Measurements from ENCODE around the gene NPC2. TPM values are rescaled to one million over a fixed set of nuclear protein-coding genes. Genes with fewer than 3 reads are reported as not detected.
A peak's percentile ranks its signal among the peaks of the same experiment; 100 is the strongest.

Gene NPC2
- total RNA-seq, 1 donor from 2014 or later = 246 TPM

DNA sequence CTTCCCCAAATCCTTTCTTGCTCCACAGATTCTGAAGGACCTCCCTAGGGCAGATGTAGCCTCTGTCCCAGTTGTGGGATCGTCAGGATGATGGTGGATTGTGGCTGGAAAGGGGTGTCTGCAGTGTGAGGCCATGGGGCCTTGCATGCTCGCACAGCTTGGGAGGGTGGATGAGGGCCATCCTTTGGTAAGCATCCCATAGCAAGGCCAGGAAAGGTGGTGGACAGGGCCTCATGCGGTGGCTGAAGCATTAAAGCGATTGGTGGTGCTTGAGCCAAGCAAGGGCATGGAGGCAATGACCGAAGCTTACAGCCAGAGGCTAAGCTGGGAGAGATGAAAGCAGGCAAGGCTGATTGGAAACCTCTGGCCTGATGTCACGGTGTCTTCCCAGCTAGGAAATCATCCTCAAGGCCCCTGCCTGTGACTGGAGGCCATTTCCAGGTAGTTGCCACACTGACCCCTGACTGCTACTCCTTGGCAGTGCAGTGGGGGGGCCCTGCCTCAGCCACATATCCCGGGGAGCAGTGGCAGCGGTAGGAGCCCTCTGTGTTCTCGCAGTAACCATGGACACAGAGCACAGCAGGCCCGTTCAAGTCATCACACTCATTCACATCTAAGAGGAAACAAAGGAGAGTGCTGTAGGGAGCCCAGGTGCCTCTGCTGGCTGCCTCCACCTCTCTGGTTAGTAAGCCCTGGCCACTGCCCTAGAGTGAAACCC lies 7.5 kb upstream of the NPC2 start:
- H3K4me3 Mint-ChIP-seq (ENCODE audit: unreplicated experiment) = no peak overlapping the region
- no peak for TF ChIP-seq CTCF (IDR thresholded peaks at IDR 0.05; ENCODE audit: unreplicated experiment)
- DNase-seq (ENCODE audit: low spot score) = peak; percentile 39
- H3K9me3 Mint-ChIP-seq (ENCODE audit: unreplicated experiment) = no peaks in the 10 kb centered on the region
- peaks cover 7% of the 10 kb centered on the region for H3K27me3 Mint-ChIP-seq (ENCODE audit: unreplicated experiment)
- H3K36me3 Mint-ChIP-seq (ENCODE audit: low read depth, unreplicated experiment) = no peaks in the 10 kb centered on the region
- peaks cover 8% of the 10 kb centered on the region for H3K4me1 Mint-ChIP-seq (ENCODE audit: unreplicated experiment)
- no peak overlapping the region for H3K27ac Mint-ChIP-seq (ENCODE audit: unreplicated experiment)

- Mint-ChIP-seq H3K27ac (ENCODE audit: unreplicated experiment) (no peak overlapping the region), H3K36me3 (ENCODE audit: low read depth, unreplicated experiment) (no peaks in the 10 kb centered on the region), H3K27me3 (ENCODE audit: unreplicated experiment) (peaks cover 1% of the 10 kb centered on the region), H3K4me1 (ENCODE audit: unreplicated experiment) (peaks cover 11% of the 10 kb centered on the region), H3K9me3 (ENCODE audit: unreplicated experiment) (no peaks in the 10 kb centered on the region), H3K4me3 (ENCODE audit: unreplicated experiment) (peak overlapping the region; percentile 15)
- no peak for DNase-seq (ENCODE audit: low spot score)
- TF ChIP-seq CTCF (IDR thresholded peaks at IDR 0.05; ENCODE audit: unreplicated experiment) = no peak
Observed at GRCh38 chr14:74495356-74495755, 2.3 kb upstream of the NPC2 start.

DNA sequence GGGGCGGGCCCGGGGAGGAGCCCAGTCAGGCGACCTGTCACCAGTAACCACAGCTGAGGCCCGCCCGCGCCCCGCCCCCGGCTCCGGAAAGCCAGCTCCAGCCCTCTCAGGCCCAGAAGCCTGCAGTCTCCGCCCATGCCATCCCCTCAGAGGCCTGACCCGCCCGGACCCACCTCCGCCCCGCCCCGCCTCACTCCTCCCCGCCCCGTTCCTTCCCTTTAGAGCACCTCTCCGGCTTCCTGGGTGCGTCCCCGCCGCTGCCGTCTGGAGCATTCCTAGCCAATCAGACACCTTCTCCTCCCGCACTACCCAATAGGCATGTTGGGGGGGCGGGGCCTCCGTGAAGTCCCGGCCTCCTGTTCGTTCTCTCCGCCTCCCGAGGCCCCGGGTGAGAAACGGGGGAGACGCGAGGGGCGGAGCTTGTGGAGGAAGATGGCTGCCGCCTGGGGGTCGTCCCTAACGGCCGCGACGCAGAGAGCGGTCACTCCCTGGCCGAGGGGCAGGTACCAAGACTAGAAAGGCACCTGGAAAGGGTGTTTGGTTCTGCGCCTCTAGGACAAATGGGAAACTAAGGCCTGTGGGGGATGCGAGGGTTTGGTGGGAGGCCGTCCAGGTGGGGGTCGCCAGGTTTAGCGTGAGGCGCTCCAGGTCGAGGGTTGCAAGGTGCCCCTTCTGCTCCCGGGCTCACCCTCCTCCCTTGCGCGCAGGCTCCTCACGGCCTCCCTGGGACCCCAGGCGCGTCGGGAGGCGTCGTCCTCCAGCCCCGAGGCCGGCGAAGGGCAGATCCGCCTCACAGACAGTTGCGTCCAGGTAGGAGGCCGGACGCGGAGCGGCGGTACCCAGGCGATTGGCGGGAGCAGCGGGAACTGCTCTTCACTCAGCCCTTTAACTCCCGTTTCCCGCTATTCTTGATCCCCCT lies 497 bp upstream of the NPC2 start, which contains the start of gene ISCA2:
Gene ISCA2 (plus strand): TSS at position 423 of the 919 bp plus-strand sequence. CDS start 10 bp downstream, at position 433.
- H3K4me1 Mint-ChIP-seq (ENCODE audit: unreplicated experiment) = peaks cover 11% of the 10 kb centered on the region
- peak within 1 kb of the TSS; percentile 87 for H3K27ac Mint-ChIP-seq (ENCODE audit: unreplicated experiment)
- H3K27me3 Mint-ChIP-seq (ENCODE audit: unreplicated experiment) = peaks cover 3% of the 10 kb centered on the region
- no peaks in the 10 kb centered on the region for H3K9me3 Mint-ChIP-seq (ENCODE audit: unreplicated experiment)
- no peak for TF ChIP-seq CTCF (IDR thresholded peaks at IDR 0.05; ENCODE audit: unreplicated experiment)
- no peaks in the 10 kb centered on the region for H3K36me3 Mint-ChIP-seq (ENCODE audit: low read depth, unreplicated experiment)
- DNase-seq (ENCODE audit: low spot score) = peak; percentile 99
- H3K4me3 Mint-ChIP-seq (ENCODE audit: unreplicated experiment) = no peak within 1 kb of the TSS

DNA sequence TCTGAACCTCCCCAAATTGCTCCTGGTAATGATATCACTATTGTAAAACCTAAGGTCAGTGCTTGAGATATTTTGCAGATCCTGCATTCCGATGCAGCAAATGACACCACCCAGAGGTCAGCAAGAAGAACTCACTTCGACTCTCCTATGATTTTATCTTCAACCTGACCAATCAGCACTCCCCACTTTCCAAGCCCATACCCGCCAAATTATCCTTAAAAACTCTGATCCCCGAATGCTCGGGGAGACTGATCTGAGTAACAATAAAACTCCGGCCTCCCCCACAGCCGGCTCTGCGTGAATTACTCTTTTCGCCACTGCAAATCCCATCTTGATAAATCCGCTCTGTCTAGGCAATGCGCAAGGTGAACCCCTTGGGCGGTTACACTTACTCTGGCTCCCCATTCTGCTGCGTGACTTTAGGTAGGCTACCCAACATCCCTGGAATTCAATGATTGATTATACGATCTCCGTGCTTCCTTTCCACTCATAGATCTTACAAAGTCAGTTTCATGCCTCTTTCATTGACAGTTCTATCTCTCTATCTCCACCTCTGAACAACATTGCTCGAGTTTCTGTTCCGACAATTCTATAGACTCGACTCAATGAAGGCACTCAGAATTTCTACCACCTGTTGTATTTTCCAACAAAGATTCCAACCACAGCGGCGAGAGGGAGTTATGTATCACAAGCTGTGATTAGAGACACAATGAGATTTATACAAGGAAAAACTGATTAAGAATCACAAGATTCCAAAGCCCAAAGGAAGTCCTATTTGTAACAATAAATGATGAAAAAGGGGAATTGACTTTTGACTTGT lies 939 bp downstream of the NPC2 start:
- Mint-ChIP-seq H3K36me3 (ENCODE audit: low read depth, unreplicated experiment) (no peaks in the 10 kb centered on the region), H3K27ac (ENCODE audit: unreplicated experiment) (no peak overlapping the region), H3K4me1 (ENCODE audit: unreplicated experiment) (peaks cover 11% of the 10 kb centered on the region), H3K4me3 (ENCODE audit: unreplicated experiment) (no peak overlapping the region), H3K9me3 (ENCODE audit: unreplicated experiment) (no peaks in the 10 kb centered on the region), H3K27me3 (ENCODE audit: unreplicated experiment) (peaks cover 2% of the 10 kb centered on the region)
- TF ChIP-seq CTCF (IDR thresholded peaks at IDR 0.05; ENCODE audit: unreplicated experiment) = peak; percentile 15
- no peak for DNase-seq (ENCODE audit: low spot score)

Measured in endothelial cell (in vitro differentiated cells).